MM.1S (cell line): ENCODE data around the gene ZNF880.

Source experiments
- EZH2phosphoT487 ChIP-seq: fragments of 300-600 bp; sonication (generic); IDR thresholded peaks from 2 replicates; pipeline ENCODE4 v1.6.1; 2018; ENCODE audit warnings: antibody characterized with exemption, low read length
- TF ChIP-seq, protein P1 (sequence below): fragments of 300-600 bp; sonication (generic); IDR thresholded peaks from 2 replicates; pipeline ENCODE4 v1.5.1; 2016; ENCODE audit warnings: antibody characterized with exemption, low read length, mixed read lengths

DNA sequence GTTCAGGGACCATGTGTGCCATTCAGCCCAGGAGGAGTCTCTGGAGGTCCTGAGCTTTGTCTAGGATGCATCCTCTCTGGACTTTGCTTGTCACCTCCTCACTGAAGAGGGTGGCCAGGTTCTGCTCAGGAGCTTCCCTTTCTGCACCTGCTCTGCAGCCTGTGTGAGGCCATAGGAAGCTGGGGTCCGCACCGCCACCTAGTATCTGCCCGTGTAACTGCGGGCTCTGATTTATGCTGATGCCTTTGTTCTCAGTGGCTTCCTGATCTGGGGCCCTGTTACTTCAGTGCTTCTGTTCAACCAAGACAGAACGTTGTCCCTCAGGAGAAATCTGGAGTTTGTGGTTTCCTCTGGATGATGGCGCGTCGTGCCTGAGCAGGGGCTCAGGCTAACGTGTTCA is 18.2 kb upstream of the ZNF880 start:
- TF ChIP-seq, protein P1, sequence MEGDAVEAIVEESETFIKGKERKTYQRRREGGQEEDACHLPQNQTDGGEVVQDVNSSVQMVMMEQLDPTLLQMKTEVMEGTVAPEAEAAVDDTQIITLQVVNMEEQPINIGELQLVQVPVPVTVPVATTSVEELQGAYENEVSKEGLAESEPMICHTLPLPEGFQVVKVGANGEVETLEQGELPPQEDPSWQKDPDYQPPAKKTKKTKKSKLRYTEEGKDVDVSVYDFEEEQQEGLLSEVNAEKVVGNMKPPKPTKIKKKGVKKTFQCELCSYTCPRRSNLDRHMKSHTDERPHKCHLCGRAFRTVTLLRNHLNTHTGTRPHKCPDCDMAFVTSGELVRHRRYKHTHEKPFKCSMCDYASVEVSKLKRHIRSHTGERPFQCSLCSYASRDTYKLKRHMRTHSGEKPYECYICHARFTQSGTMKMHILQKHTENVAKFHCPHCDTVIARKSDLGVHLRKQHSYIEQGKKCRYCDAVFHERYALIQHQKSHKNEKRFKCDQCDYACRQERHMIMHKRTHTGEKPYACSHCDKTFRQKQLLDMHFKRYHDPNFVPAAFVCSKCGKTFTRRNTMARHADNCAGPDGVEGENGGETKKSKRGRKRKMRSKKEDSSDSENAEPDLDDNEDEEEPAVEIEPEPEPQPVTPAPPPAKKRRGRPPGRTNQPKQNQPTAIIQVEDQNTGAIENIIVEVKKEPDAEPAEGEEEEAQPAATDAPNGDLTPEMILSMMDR: no peak
- TF ChIP-seq EZH2phosphoT487: no peak
